ENCODE results near the gene CRY1.

Gene CRY1

DNA sequence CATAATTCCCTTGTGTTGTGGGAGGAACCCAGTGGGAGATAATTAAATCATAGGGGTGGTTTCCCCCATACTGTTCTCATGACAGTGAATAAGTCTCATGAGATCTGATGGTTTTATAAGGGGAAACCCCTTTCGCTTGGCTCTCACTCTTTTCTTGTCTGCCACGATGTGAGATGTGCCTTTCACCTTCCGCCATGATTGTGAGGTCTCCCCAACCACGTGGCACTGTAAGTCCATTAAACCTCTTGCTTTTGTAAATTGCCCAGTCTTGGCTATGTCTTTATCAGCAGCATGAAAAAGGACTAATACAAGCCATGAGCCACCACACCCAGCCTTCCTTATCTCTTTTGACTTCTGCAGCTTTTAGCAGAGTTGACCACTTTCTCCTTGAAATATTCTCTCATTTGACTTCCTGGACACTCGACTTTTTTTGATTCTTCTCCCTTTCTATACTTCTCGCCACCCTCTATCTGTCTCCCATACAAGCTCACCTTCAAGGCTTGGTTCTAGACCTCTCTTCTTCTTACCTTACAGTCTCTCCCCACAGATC is 108.7 kb downstream of the CRY1 start:
- H3K36me3 Mint-ChIP-seq (ENCODE audit: low read depth): peaks cover 27% of the 10 kb centered on the region
- H3K4me1 Mint-ChIP-seq: peaks cover 47% of the 10 kb centered on the region
- peak overlapping the region; percentile 1 for H3K4me3 Mint-ChIP-seq
- DNase-seq: no peak
- H3K27me3 Mint-ChIP-seq: no peaks in the 10 kb centered on the region
- peaks cover 12% of the 10 kb centered on the region for H3K9me3 Mint-ChIP-seq
- no peak for ATAC-seq
- peak overlapping the region; percentile 4 for H3K27ac Mint-ChIP-seq

- Mint-ChIP-seq H3K9me3 (peaks cover 12% of the 10 kb centered on the region), H3K27ac (no peak overlapping the region), H3K4me1 (peaks cover 43% of the 10 kb centered on the region), H3K4me3 (no peak overlapping the region), H3K27me3 (no peaks in the 10 kb centered on the region), H3K36me3 (ENCODE audit: low read depth) (peaks cover 29% of the 10 kb centered on the region)
- ATAC-seq (no peak), DNase-seq (no peak)
Observed at GRCh38 chr12:106982229-106982628, 111.1 kb downstream of the CRY1 start.

- Mint-ChIP-seq H3K36me3 (ENCODE audit: low read depth) (peaks cover 29% of the 10 kb centered on the region), H3K27ac (no peak overlapping the region), H3K4me1 (peaks cover 40% of the 10 kb centered on the region), H3K4me3 (no peak overlapping the region), H3K27me3 (no peaks in the 10 kb centered on the region), H3K9me3 (peaks cover 12% of the 10 kb centered on the region)
- ATAC-seq (no peak), DNase-seq (no peak)
Observed at GRCh38 chr12:106981788-106982187, 111.6 kb downstream of the CRY1 start.

- ATAC-seq: no peak
- no peak for DNase-seq
- H3K4me1 Mint-ChIP-seq: peaks cover 39% of the 10 kb centered on the region
Observed at GRCh38 chr12:106980944-106981343, 112.4 kb downstream of the CRY1 start.

DNA sequence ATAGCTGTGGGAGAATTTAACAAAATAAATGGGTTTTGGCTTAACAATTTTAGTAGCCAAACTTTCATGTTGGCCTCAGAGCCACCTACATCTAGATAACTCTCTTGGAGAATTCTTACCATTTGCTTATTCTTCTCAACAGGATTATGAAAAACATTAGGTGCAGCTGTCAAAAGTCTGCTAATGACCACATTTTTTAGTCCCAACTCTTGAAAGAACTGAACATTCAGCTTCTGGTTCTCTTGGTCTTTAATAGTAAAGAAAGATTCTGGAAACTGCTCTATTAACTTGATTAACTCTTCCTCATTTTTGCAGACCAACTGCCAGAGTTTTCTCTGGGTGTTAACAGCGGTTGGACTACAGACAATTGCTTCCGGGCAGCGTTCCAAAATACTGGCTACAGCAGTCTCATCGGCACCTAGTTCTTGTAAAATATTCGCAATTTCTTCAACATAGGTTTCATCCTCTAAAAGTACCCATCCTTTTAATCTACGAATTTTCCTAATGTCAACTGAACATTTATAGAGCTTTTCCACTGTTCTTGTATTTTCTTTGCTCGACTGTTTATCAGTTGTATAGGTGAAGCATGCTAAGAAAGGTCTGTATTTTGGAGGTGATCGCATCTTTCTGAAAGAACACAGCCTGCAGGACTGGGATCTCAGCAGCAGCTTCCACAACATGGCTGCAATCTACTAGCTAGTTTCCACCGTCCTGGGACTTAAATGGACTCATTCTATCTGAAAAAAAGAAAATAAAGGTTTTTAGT is 115.1 kb downstream of the CRY1 start:
- H3K4me3 Mint-ChIP-seq: no peak overlapping the region
- H3K9me3 Mint-ChIP-seq: no peaks in the 10 kb centered on the region
- peaks cover 23% of the 10 kb centered on the region for H3K36me3 Mint-ChIP-seq (ENCODE audit: low read depth)
- DNase-seq (no peak), ATAC-seq (no peak)
- no peaks in the 10 kb centered on the region for H3K27me3 Mint-ChIP-seq
- H3K4me1 Mint-ChIP-seq: peaks cover 32% of the 10 kb centered on the region
- H3K27ac Mint-ChIP-seq: no peak overlapping the region

More at GRCh38 chr12:106980944-106981343, 112.4 kb downstream of the CRY1 start:
- Mint-ChIP-seq H3K9me3 (peaks cover 12% of the 10 kb centered on the region), H3K27me3 (no peaks in the 10 kb centered on the region), H3K27ac (no peak overlapping the region), H3K4me3 (no peak overlapping the region), H3K36me3 (ENCODE audit: low read depth) (peaks cover 31% of the 10 kb centered on the region)

GRCh38 chr12:106976668-106977067 is 116.7 kb downstream of the CRY1 start:
- no peak for ATAC-seq
- Mint-ChIP-seq H3K4me1 (peaks cover 26% of the 10 kb centered on the region), H3K9me3 (no peaks in the 10 kb centered on the region), H3K4me3 (no peak overlapping the region), H3K27ac (no peak overlapping the region), H3K27me3 (no peaks in the 10 kb centered on the region), H3K36me3 (ENCODE audit: low read depth) (peaks cover 21% of the 10 kb centered on the region)
- DNase-seq: no peak

DNA sequence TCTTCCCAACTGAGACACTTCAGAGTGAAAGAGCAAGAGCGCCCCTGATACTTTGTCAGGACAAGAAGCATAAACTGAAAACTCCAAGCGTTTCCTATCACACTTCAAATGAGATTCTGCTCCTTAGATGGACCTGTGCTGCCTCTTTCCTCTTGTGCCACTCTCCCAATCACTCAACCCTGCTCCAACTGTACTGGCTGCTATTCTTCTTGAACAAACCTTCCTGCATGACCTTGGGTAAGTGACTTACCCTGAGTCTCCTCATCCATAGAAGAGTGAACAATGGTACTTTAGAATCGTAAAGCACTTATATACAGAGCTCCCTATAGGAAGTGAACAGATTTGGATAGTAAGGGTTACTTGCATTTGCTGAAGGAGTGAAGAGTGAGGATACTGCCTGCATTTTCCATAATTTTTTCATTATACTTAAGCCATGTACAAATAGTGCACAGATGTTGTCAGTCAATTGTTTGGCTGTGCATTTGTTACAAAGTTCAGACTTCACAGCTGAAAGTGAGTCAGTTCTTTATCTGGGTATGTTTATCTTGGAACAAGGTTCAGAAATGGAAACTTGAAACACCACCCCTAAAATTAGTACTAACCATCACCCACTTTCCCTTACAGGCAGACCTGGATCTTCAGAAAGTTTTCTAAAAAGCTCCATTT is 117.2 kb downstream of the CRY1 start:
- peak; percentile 40 for ATAC-seq

DNA sequence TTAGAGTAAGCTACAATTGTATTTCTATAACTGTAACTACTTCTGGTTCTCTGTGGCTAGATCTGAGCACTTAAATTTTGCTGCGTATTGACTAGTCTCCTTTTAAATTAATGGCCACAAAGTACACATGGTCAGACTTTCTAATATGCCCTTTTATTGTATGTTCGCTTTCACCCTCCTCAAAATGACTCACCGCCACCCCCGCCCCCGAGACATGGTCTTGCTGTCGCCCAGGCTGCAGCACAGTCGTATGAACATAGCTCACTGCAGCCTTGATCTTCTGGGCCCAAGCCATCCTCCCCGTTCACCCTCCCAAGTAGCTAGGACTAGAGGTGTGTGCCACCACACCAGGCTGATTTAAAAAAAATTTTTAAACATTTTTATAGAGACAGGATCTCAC is 118.3 kb downstream of the CRY1 start:
- DNase-seq (no peak), ATAC-seq (no peak)
- Mint-ChIP-seq H3K27me3 (no peaks in the 10 kb centered on the region), H3K9me3 (no peaks in the 10 kb centered on the region), H3K4me3 (no peak overlapping the region), H3K4me1 (peaks cover 27% of the 10 kb centered on the region), H3K27ac (peak overlapping the region; percentile 41), H3K36me3 (ENCODE audit: low read depth) (peaks cover 29% of the 10 kb centered on the region)

More for the DNA sequence above, 117.2 kb downstream of the CRY1 start:
- peaks cover 26% of the 10 kb centered on the region for H3K4me1 Mint-ChIP-seq
- peaks cover 24% of the 10 kb centered on the region for H3K36me3 Mint-ChIP-seq (ENCODE audit: low read depth)
- H3K27me3 Mint-ChIP-seq: no peaks in the 10 kb centered on the region
- peak overlapping the region; percentile 1 for H3K27ac Mint-ChIP-seq
- H3K9me3 Mint-ChIP-seq: no peaks in the 10 kb centered on the region
- H3K4me3 Mint-ChIP-seq: no peak overlapping the region
- no peak for DNase-seq

DNA sequence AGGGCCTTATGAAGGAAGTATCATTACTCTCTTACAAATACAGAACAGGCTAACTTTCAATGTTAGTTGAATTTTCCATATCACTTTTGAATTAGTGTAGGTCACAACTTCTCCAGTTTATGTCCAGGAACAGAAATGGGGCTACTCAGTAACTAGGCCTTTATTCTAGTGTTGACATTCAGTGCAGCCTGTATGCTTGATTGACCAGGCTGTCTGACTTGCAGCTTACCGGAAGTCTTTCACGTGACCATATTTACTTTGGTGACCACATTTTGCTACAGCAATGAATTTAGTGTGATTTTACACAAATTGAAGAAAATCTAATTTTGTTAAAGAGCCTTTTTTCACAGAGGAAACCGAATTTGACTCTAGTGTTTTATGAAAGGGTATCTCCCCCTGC is 118.8 kb downstream of the CRY1 start:
- Mint-ChIP-seq H3K4me1 (peaks cover 27% of the 10 kb centered on the region), H3K4me3 (no peak overlapping the region), H3K27me3 (no peaks in the 10 kb centered on the region), H3K9me3 (no peaks in the 10 kb centered on the region), H3K36me3 (ENCODE audit: low read depth) (peaks cover 29% of the 10 kb centered on the region), H3K27ac (peak overlapping the region; percentile 41)
- ATAC-seq (no peak), DNase-seq (no peak)

DNA sequence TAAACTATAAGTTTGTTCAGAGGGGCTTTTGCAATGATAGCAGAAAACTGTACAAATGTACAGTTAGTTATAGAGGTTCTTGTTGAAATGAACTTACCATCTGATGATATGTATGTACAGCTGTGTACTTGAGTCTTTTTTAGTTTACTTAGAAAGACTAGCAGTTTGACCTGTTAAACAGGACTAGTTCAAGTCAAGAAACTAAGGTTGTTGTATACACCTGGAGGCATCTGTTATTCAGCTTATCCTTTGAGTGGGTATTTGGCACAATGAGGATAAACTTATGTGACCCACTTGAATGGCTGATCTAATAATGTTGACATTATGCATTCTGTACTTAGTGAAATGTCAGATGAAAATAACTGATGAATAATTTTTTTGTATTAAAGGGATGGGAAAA is 119.8 kb downstream of the CRY1 start:
- no peak for DNase-seq
- no peaks in the 10 kb centered on the region for H3K27me3 Mint-ChIP-seq
- no peak for ATAC-seq
- peaks cover 27% of the 10 kb centered on the region for H3K4me1 Mint-ChIP-seq
- no peaks in the 10 kb centered on the region for H3K9me3 Mint-ChIP-seq
- H3K27ac Mint-ChIP-seq: no peak overlapping the region
- no peak overlapping the region for H3K4me3 Mint-ChIP-seq
- peaks cover 29% of the 10 kb centered on the region for H3K36me3 Mint-ChIP-seq (ENCODE audit: low read depth)

DNA sequence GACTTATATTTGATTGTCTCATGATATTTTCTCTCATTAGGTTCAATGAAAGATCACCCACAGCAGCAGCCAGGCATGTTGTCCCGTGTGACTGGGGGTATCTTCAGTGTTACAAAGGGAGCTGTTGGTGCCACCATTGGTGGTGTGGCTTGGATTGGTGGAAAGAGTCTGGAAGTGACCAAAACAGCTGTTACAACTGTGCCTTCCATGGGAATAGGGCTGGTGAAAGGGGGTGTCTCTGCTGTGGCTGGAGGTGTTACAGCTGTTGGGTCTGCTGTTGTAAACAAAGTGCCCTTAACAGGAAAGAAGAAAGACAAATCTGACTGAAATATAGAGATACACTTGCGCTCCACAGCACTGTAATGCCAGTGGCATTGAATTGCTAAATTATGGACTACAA is 122.3 kb downstream of the CRY1 start:
- DNase-seq (no peak), ATAC-seq (no peak)
- H3K4me3 Mint-ChIP-seq: no peak overlapping the region
- peaks cover 43% of the 10 kb centered on the region for H3K36me3 Mint-ChIP-seq (ENCODE audit: low read depth)
- H3K27ac Mint-ChIP-seq: no peak overlapping the region
- peaks cover 23% of the 10 kb centered on the region for H3K4me1 Mint-ChIP-seq
- no peaks in the 10 kb centered on the region for H3K9me3 Mint-ChIP-seq
- no peaks in the 10 kb centered on the region for H3K27me3 Mint-ChIP-seq

DNA sequence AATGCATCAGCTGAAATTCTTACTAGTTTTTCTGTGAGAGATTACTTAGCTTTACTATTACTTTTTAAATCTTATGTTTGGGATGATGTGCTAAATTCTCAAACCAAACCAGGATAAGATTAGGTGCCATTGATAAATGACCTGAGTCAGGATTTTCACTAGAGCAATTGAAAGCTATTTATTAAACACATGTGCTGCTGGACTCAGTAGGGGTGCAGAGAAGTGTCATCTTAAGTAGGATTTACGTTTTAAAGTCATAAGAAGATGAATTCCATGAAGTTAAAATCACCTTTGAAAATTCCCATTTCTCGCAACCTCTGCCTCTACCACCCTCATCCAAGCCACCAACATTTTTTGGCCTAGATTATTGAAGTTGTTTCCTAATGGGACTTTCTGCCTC is 128.8 kb downstream of the CRY1 start:
- ATAC-seq: no peak
- H3K9me3 Mint-ChIP-seq: no peaks in the 10 kb centered on the region
- H3K4me1 Mint-ChIP-seq: peaks cover 15% of the 10 kb centered on the region
- no peak overlapping the region for H3K4me3 Mint-ChIP-seq
- no peak for DNase-seq
- no peaks in the 10 kb centered on the region for H3K27me3 Mint-ChIP-seq
- peaks cover 34% of the 10 kb centered on the region for H3K36me3 Mint-ChIP-seq (ENCODE audit: low read depth)
- no peak overlapping the region for H3K27ac Mint-ChIP-seq

GRCh38 chr12:106962286-106962685 is 131.1 kb downstream of the CRY1 start:
- H3K9me3 Mint-ChIP-seq: no peaks in the 10 kb centered on the region
- H3K4me3 Mint-ChIP-seq: no peak overlapping the region
- H3K4me1 Mint-ChIP-seq: peaks cover 30% of the 10 kb centered on the region
- no peaks in the 10 kb centered on the region for H3K27me3 Mint-ChIP-seq
- peaks cover 31% of the 10 kb centered on the region for H3K36me3 Mint-ChIP-seq (ENCODE audit: low read depth)
- no peak overlapping the region for H3K27ac Mint-ChIP-seq
- ATAC-seq: no peak
- no peak for DNase-seq

- Mint-ChIP-seq H3K4me3 (no peak overlapping the region), H3K36me3 (ENCODE audit: low read depth) (peaks cover 23% of the 10 kb centered on the region), H3K27me3 (no peaks in the 10 kb centered on the region), H3K9me3 (no peaks in the 10 kb centered on the region), H3K4me1 (peaks cover 29% of the 10 kb centered on the region), H3K27ac (no peak overlapping the region)
- ATAC-seq (no peak), DNase-seq (no peak)
Observed at GRCh38 chr12:106960443-106960842, 132.9 kb downstream of the CRY1 start.

GRCh38 chr12:106957583-106957982 is 135.8 kb downstream of the CRY1 start:
- Mint-ChIP-seq H3K4me1 (peaks cover 36% of the 10 kb centered on the region), H3K36me3 (ENCODE audit: low read depth) (peaks cover 11% of the 10 kb centered on the region), H3K27me3 (no peaks in the 10 kb centered on the region), H3K4me3 (peak overlapping the region; percentile 96), H3K9me3 (no peaks in the 10 kb centered on the region), H3K27ac (peak overlapping the region; percentile 91)
- no peak for DNase-seq
- no peak for ATAC-seq
